HepG2 (cell line): ENCODE data around the gene JAG1. TPM values are rescaled to one million over a fixed set of nuclear protein-coding genes. Genes with fewer than 3 reads are reported as not detected.
A peak's percentile ranks its signal among the peaks of the same experiment; 100 is the strongest.

Experiments used
- CENPT ChIP-seq: sonication (generic); formaldehyde crosslinking; IDR thresholded peaks from 2 replicates; pipeline ENCODE4 v1.8.0; 2022; ENCODE audit warnings: low read depth, mild to moderate bottlenecking, moderate library complexity, missing genetic modification reagents
- HHEX ChIP-seq: IDR thresholded peaks from 2 replicates; pipeline ENCODE4 v1.6.1; 2016; ENCODE audit warnings: control low read depth
- HNRNPUL1 ChIP-seq: fragments of 200-400 bp; formaldehyde crosslinking; IDR thresholded peaks from 2 replicates; pipeline ENCODE4 v1.6.1; 2017; ENCODE audit warnings: low read depth, mild to moderate bottlenecking, low read length, moderate library complexity
- KDM1A ChIP-seq: IDR thresholded peaks from 2 replicates; pipeline ENCODE4 v1.6.1; 2016; ENCODE audit warnings: missing compliant biosample characterization
- NCOA1 ChIP-seq: sonication (generic); formaldehyde crosslinking; IDR thresholded peaks from 2 replicates; pipeline ENCODE4 v1.9.0; 2021; ENCODE audit warnings: missing genetic modification reagents
- TAF1 ChIP-seq: sonication (generic); formaldehyde crosslinking; IDR thresholded peaks from 2 replicates; pipeline ENCODE4 v1.4.0; 2020; ENCODE audit warnings: missing genetic modification reagents
- TARDBP ChIP-seq: sonication (generic); formaldehyde crosslinking; IDR thresholded peaks from 2 replicates; pipeline ENCODE4 v1.8.0; 2022; ENCODE audit warnings: mild to moderate bottlenecking, missing genetic modification reagents
- TEAD2 ChIP-seq: sonication (generic); formaldehyde crosslinking; IDR thresholded peaks from 2 replicates; pipeline ENCODE4 v1.9.0; 2021; ENCODE audit warnings: missing genetic modification reagents
- TSC22D2 ChIP-seq: sonication (generic); formaldehyde crosslinking; IDR thresholded peaks from 2 replicates; pipeline ENCODE4 v1.5.1; 2020; ENCODE audit warnings: missing genetic modification reagents, mild to moderate bottlenecking, borderline replicate concordance
- ZNF431 ChIP-seq: sonication (generic); formaldehyde crosslinking; IDR thresholded peaks from 2 replicates; pipeline ENCODE4 v1.9.0; 2022; ENCODE audit warnings: missing genetic modification reagents, low read depth, mild to moderate bottlenecking, borderline replicate concordance
- polyA plus RNA-seq, 8 experiments: library from polyadenylated mRNA; depleted of rRNA in 3 of 8; stranded (reverse) in 7 of 8; unstranded in 1 of 8; fragments of >200 nt; fragmentation: Illumina TruSeq in 4 of 8; extraction: Trizol in 4 of 8; gene quantifications; 2 replicates each; pipeline versions ENCODE4 v1.2.1 to v1.2.3, GENCODE V29; 2011 to 2016; ENCODE audit warnings: low read depth in 4 of 8, missing spikeins in 1 of 8, mixed read lengths in 1 of 8; ENCODE audit not compliant: insufficient read depth in 1 of 8
- total RNA-seq, 5 experiments: library from RNA; depleted of rRNA; stranded (reverse); fragments of >200 nt; fragmentation: Illumina TruSeq; extraction: Trizol; gene quantifications; 2 replicates each; pipeline ENCODE4 v1.2.3, GENCODE V29; 2016; ENCODE audit warnings: low read depth in 1 of 5
- TF ChIP-seq, protein P1 (sequence below), 2 experiments: fragments of 450-650 bp in 1 of 2; sonication (generic) in 1 of 2; formaldehyde crosslinking in 1 of 2; IDR thresholded peaks; 2 replicates each; pipeline versions ENCODE4 v1.6.1 to v1.8.0; 2016 to 2022; ENCODE audit warnings: antibody characterized with exemption in 1 of 2, mild to moderate bottlenecking in 1 of 2, missing genetic modification reagents in 1 of 2
- TF ChIP-seq, protein P2 (sequence below): sonication (generic); formaldehyde crosslinking; IDR thresholded peaks from 2 replicates; pipeline ENCODE4 v1.4.0; 2020; ENCODE audit warnings: missing genetic modification reagents, mild to moderate bottlenecking, borderline replicate concordance
- TF ChIP-seq, protein P3 (sequence below): IDR thresholded peaks from 2 replicates; pipeline ENCODE4 v1.6.1; 2016; ENCODE audit warnings: missing compliant biosample characterization, missing genetic modification reagents, borderline replicate concordance

Gene JAG1
- total and polyA plus RNA-seq, 2 of the 13 experiments (the other 11 are each of a cell fraction or from before 2014, with no cell fraction given): 47.1 to 56.3 TPM

DNA sequence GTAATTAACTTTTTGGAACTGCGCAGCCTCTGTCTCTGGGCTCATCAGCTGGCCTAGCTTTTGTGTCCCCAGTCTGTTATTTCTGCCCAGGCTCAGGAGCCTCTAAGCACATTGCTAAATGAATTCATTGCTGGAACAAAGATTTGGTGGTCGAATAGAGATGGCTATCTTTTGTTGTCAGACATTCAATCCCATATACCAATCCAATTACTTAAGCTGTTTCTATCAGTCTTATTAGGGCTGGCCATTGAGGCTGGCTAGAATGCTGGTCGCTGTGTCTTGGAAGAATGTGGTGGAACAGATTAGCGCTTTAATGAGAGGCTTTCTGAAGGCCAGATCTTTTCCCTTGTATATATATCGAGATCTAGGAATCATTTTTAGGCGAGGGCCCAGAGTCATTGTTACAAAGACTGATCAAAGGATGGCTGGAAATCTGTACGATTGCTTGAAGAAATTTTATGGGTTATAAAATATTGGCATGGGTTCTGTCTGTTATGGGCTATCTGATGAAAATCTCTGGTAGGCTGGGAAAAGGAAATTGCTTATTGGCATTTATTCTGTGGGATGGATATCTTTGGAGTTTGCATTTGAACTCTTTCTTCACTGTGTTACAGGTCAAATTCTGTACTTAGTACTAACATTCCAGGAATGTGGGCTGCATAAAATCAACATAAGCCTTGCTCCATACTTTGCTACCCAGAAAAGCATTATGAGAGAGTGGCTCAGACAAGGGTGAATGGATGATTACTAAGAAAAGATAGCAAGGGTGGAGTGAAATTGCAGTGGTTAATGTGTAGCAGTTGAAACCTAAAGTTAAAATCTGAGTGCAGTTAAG is 34.8 kb upstream of the JAG1 start (continued):
- TF ChIP-seq, protein P1, sequence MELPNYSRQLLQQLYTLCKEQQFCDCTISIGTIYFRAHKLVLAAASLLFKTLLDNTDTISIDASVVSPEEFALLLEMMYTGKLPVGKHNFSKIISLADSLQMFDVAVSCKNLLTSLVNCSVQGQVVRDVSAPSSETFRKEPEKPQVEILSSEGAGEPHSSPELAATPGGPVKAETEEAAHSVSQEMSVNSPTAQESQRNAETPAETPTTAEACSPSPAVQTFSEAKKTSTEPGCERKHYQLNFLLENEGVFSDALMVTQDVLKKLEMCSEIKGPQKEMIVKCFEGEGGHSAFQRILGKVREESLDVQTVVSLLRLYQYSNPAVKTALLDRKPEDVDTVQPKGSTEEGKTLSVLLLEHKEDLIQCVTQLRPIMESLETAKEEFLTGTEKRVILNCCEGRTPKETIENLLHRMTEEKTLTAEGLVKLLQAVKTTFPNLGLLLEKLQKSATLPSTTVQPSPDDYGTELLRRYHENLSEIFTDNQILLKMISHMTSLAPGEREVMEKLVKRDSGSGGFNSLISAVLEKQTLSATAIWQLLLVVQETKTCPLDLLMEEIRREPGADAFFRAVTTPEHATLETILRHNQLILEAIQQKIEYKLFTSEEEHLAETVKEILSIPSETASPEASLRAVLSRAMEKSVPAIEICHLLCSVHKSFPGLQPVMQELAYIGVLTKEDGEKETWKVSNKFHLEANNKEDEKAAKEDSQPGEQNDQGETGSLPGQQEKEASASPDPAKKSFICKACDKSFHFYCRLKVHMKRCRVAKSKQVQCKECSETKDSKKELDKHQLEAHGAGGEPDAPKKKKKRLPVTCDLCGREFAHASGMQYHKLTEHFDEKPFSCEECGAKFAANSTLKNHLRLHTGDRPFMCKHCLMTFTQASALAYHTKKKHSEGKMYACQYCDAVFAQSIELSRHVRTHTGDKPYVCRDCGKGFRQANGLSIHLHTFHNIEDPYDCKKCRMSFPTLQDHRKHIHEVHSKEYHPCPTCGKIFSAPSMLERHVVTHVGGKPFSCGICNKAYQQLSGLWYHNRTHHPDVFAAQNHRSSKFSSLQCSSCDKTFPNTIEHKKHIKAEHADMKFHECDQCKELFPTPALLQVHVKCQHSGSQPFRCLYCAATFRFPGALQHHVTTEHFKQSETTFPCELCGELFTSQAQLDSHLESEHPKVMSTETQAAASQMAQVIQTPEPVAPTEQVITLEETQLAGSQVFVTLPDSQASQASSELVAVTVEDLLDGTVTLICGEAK (IDR thresholded peaks at IDR 0.05): no peak
- TF ChIP-seq, protein P1 (CRISPR knock-in tag; IDR thresholded peaks at IDR 0.05): no peak; the same call in 1 of the 2 replicates
- TF ChIP-seq TSC22D2 (CRISPR knock-in tag): no peak; the same call in 1 of the 2 replicates
- TF ChIP-seq, protein P2, sequence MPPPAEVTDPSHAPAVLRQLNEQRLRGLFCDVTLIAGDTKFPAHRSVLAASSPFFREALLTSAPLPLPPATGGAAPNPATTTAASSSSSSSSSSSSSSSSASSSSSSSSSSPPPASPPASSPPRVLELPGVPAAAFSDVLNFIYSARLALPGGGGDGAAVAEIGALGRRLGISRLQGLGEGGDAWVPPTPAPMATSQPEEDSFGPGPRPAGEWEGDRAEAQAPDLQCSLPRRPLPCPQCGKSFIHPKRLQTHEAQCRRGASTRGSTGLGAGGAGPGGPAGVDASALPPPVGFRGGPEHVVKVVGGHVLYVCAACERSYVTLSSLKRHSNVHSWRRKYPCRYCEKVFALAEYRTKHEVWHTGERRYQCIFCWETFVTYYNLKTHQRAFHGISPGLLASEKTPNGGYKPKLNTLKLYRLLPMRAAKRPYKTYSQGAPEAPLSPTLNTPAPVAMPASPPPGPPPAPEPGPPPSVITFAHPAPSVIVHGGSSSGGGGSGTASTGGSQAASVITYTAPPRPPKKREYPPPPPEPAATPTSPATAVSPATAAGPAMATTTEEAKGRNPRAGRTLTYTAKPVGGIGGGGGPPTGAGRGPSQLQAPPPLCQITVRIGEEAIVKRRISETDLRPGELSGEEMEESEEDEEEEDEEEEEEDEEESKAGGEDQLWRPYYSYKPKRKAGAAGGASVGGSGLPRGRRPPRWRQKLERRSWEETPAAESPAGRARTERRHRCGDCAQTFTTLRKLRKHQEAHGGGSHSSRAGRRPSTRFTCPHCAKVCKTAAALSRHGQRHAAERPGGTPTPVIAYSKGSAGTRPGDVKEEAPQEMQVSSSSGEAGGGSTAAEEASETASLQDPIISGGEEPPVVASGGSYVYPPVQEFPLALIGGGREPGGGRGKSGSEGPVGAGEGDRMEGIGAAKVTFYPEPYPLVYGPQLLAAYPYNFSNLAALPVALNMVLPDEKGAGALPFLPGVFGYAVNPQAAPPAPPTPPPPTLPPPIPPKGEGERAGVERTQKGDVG (CRISPR knock-in tag): no peak
- no peak for TF ChIP-seq HNRNPUL1
- no peak for TF ChIP-seq HHEX (CRISPR knock-in tag)
- no peak for TF ChIP-seq ZNF431 (CRISPR knock-in tag)
- TF ChIP-seq TARDBP (CRISPR knock-in tag): peak; percentile 73; the same call in 1 of the 2 replicates
- 0 out of 2 replicates have a peak, but pooled peaks have one; percentile 68 for TF ChIP-seq NCOA1 (CRISPR knock-in tag)
- TF ChIP-seq, protein P3, sequence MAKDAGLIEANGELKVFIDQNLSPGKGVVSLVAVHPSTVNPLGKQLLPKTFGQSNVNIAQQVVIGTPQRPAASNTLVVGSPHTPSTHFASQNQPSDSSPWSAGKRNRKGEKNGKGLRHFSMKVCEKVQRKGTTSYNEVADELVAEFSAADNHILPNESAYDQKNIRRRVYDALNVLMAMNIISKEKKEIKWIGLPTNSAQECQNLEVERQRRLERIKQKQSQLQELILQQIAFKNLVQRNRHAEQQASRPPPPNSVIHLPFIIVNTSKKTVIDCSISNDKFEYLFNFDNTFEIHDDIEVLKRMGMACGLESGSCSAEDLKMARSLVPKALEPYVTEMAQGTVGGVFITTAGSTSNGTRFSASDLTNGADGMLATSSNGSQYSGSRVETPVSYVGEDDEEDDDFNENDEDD: peak; percentile 61; the same call in 1 of the 2 replicates
- no peak for TF ChIP-seq TAF1 (CRISPR knock-in tag)
- TF ChIP-seq KDM1A (CRISPR knock-in tag): peak; percentile 93
- TF ChIP-seq TEAD2 (CRISPR knock-in tag): no peak
- no peak for TF ChIP-seq CENPT (CRISPR knock-in tag)
